ENCODE measurements around the gene FBXO40. TPM values are rescaled to one million over a fixed set of nuclear protein-coding genes. Genes with fewer than 3 reads are reported as not detected.

Gene FBXO40
- polyA plus RNA-seq, 1 experiment, result not detected

- no peak for TF ChIP-seq CTCF (IDR thresholded peaks at IDR 0.05; ENCODE audit: low read depth, low read length)
- no peak overlapping the region for H3K4me3 ChIP-seq (ENCODE audit: low read depth, low read length)
- POLR2A ChIA-PET, result no interaction called here
- CTCF ChIA-PET, result no interaction called here
- no peak for DNase-seq (ENCODE audit: low read depth, low spot score)
- no peaks in the 10 kb centered on the region for H3K9me3 ChIP-seq (ENCODE audit: control insufficient read depth, insufficient read depth, low read length)
- H3K27ac ChIP-seq (ENCODE audit: low read depth, low read length), result no peak overlapping the region
- no peaks in the 10 kb centered on the region for H3K27me3 ChIP-seq (ENCODE audit: control insufficient read depth, insufficient read depth, low read length)
Measured at GRCh38 chr3:121629601-121630000, 36.4 kb downstream of the FBXO40 start.

GRCh38 chr3:121630355-121630754 is 37.2 kb downstream of the FBXO40 start:
- TF ChIP-seq CTCF (IDR thresholded peaks at IDR 0.05; ENCODE audit: low read depth, low read length), result no peak
- H3K27ac ChIP-seq (ENCODE audit: low read depth, low read length), result no peak overlapping the region
- H3K4me3 ChIP-seq (ENCODE audit: low read depth, low read length), result no peak overlapping the region
- no peaks in the 10 kb centered on the region for H3K9me3 ChIP-seq (ENCODE audit: control insufficient read depth, insufficient read depth, low read length)
- CTCF ChIA-PET, result no interaction called here
- no peaks in the 10 kb centered on the region for H3K27me3 ChIP-seq (ENCODE audit: control insufficient read depth, insufficient read depth, low read length)
- DNase-seq (ENCODE audit: low read depth, low spot score), result no peak
- POLR2A ChIA-PET, result no interaction called here

DNA sequence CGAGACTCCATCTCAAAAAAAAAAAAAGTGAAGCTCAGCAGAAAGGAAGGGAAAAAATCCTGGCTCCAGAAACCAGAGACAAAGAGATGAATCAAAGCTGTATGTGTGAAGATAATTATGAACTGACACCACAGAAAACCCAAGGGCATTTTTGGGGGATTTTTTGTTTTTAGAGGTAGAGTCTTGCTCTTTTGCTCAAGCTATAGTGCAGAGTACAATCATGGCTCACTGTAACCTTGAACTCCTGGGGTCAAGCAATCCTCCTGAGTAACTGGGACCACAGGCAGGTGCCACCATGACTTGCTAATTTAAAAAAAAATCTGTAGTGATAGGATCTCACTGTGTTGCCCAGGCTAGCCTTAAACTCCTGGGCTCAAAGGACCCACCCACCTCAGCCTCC is 44.7 kb downstream of the FBXO40 start:
- ChIA-PET CTCF (interaction anchor here (0.6 kb wide), 1 partner anchor 1813 kb away, joined by 3 read pairs; no protein-coding TSS in a partner anchor), POLR2A (no interaction called here)
- H3K27me3 ChIP-seq (ENCODE audit: control insufficient read depth, insufficient read depth, low read length), result no peaks in the 10 kb centered on the region
- H3K4me3 ChIP-seq (ENCODE audit: low read depth, low read length), result no peak overlapping the region
- H3K27ac ChIP-seq (ENCODE audit: low read depth, low read length), result no peak overlapping the region
- H3K9me3 ChIP-seq (ENCODE audit: control insufficient read depth, insufficient read depth, low read length), result no peaks in the 10 kb centered on the region
- DNase-seq (ENCODE audit: low read depth, low spot score), result no peak
- no peak for TF ChIP-seq CTCF (IDR thresholded peaks at IDR 0.05; ENCODE audit: low read depth, low read length)

- no peaks in the 10 kb centered on the region for H3K9me3 ChIP-seq (ENCODE audit: control insufficient read depth, insufficient read depth, low read length)
- TF ChIP-seq CTCF (IDR thresholded peaks at IDR 0.05; ENCODE audit: low read depth, low read length), result no peak
- H3K27me3 ChIP-seq (ENCODE audit: control insufficient read depth, insufficient read depth, low read length), result no peaks in the 10 kb centered on the region
- ChIA-PET POLR2A (no interaction called here), CTCF (no interaction called here)
- no peak overlapping the region for H3K27ac ChIP-seq (ENCODE audit: low read depth, low read length)
- DNase-seq (ENCODE audit: low read depth, low spot score), result no peak
- H3K4me3 ChIP-seq (ENCODE audit: low read depth, low read length), result no peak overlapping the region
Measured at GRCh38 chr3:121641127-121641526, 47.9 kb downstream of the FBXO40 start.

DNA sequence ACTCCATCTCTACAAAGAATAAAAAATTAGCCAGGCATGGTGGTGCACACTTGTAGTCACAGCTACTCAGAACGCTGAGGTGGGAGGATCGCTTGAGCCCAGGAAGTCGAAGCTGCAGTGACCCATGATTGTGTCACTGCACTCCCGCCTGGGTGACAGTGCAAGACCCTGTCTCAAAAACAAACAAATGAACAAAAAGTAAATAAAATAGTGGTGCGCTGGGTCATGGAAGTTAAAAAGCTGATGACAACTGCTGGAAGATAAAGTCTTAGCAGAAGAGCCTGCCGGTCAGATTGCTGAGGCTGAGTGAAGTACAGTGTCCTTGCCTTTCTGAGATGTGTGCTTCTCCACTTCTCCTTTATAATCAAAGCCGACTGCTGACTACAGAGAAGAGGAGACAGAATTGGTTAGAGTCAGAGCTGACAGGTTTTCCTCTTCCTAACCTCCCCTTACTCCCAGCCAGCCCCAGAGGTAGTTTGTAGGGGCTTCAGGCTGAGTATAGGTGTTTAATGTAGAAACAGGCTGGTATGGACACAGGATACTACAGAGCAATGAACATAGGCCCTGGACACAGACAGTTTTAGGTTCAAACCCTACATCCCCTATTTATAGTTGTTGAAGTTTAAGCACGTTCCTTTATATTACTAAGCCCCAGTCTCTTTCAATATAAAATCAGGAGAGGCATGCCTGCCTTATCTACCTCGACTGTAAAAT is 49.6 kb downstream of the FBXO40 start:
- Histone ChIP-seq H3K27ac (ENCODE audit: low read depth, low read length) (no peak overlapping the region), H3K4me3 (ENCODE audit: low read depth, low read length) (no peak overlapping the region), H3K27me3 (ENCODE audit: control insufficient read depth, insufficient read depth, low read length) (no peaks in the 10 kb centered on the region), H3K9me3 (ENCODE audit: control insufficient read depth, insufficient read depth, low read length) (no peaks in the 10 kb centered on the region)
- no peak for TF ChIP-seq CTCF (IDR thresholded peaks at IDR 0.05; ENCODE audit: low read depth, low read length)
- ChIA-PET POLR2A (no interaction called here), CTCF (no interaction called here)
- no peak for DNase-seq (ENCODE audit: low read depth, low spot score)

All from AG04450 (cell line).